Lung (tissue), 12 donors: Measurements from ENCODE around the gene FHOD3. TPM values are rescaled to one million over a fixed set of nuclear protein-coding genes. Genes with fewer than 3 reads are reported as not detected.

Experiments
- ATAC-seq: fragments of 200-7000 bp; cut with Tn5 transposase; one replicate; pipeline ENCODE4 v1.9.1; 2020; ENCODE audit warnings: moderate number of reproducible peaks; ENCODE audit not compliant: insufficient read depth, low FRiP score
- DNase-seq, 3 donors: peaks; one replicate each; pipeline ENCODE4 v3.0.0-alpha.2; 2013 to 2017
- H3K27ac ChIP-seq, 2 donors: one replicate each; pipeline ENCODE4 v1.5.1; 2013; ENCODE audit warnings: mild to moderate bottlenecking in 2 of 2, moderate library complexity in 2 of 2, control low read depth in 1 of 2, inconsistent platforms in 1 of 2, low read depth in 1 of 2, low read length in 1 of 2
- H3K27me3 ChIP-seq, 3 donors: one replicate each; pipeline ENCODE4 v1.5.1; 2013; ENCODE audit warnings: low read length in 2 of 3; ENCODE audit not compliant: control insufficient read depth in 3 of 3, insufficient read depth in 3 of 3
- H3K36me3 ChIP-seq, 4 donors: one replicate each; pipeline ENCODE4 v1.5.1; 2013; ENCODE audit warnings: low read length in 4 of 4, mild to moderate bottlenecking in 1 of 4, moderate library complexity in 1 of 4; ENCODE audit not compliant: control insufficient read depth in 4 of 4, insufficient read depth in 4 of 4
- H3K4me1 ChIP-seq, 5 donors: one replicate each; pipeline ENCODE4 v1.5.1; 2013; ENCODE audit warnings: low read length in 5 of 5, mild to moderate bottlenecking in 2 of 5, moderate library complexity in 1 of 5; ENCODE audit not compliant: control insufficient read depth in 5 of 5, insufficient read depth in 5 of 5
- H3K4me3 ChIP-seq: one replicate; pipeline ENCODE4 v1.5.1; 2013; ENCODE audit warnings: mild to moderate bottlenecking, control low read depth, moderate library complexity
- H3K9ac ChIP-seq, 2 donors: one replicate each; pipeline ENCODE4 v1.5.1; 2013; ENCODE audit warnings: low read length in 2 of 2, control low read depth in 1 of 2; ENCODE audit not compliant: insufficient read depth in 1 of 2
- H3K9me3 ChIP-seq, 4 donors: one replicate each; pipeline ENCODE4 v1.5.1; 2013; ENCODE audit warnings: low read length in 3 of 4, mild to moderate bottlenecking in 1 of 4, moderate library complexity in 1 of 4; ENCODE audit not compliant: control insufficient read depth in 4 of 4, insufficient read depth in 3 of 4
- WGBS, 2 donors: extraction: QIAGEN DNeasy Blood & Tissue Kit; methylation state at CpG; one replicate each; pipeline ENCODE4 v1.1.7; 2013; 5-methylcytosine and 5-hydroxymethylcytosine counted together
- polyA plus RNA-seq, 2 donors: library from polyadenylated mRNA; stranded (reverse); fragments of 200-250 nt; gene quantifications; one replicate each; pipeline ENCODE4 v1.2.1, GENCODE V29; 2013
- total RNA-seq, 2 donors: library from RNA; depleted of rRNA in 1 of 2; stranded (reverse); fragments of >200 nt in 1 of 2; gene quantifications; one replicate each; pipeline ENCODE4 v1.2.1, GENCODE V29; 2014 to 2021
- TF ChIP-seq, protein P1 (sequence below): IDR thresholded peaks from 2 replicates; pipeline ENCODE4 v1.5.1; 2012; ENCODE audit warnings: mild to moderate bottlenecking; ENCODE audit errors: control extremely low read depth, extremely low read depth
- donor health status: control.
- donor health status: control.
- donor health status: Bipolar disorder and iron deficiency.
- donor health status: healthy.
- donor health status: DM: yes; HTN: yes; CAD: no.

The FHOD3 gene
- total and polyA plus RNA-seq, 4 donors: 1.0 to 7.4 (median 2.9) TPM

GRCh38 chr18:36675542-36675941, 378.0 kb downstream of the FHOD3 start:
- H3K4me3 ChIP-seq: no peak overlapping the region
- H3K27ac ChIP-seq: no peak overlapping the region
- H3K9me3 ChIP-seq: peaks cover 0 to 2% (median 0%) of the 10 kb centered on the region in 4 donors
- no peak overlapping the region for H3K9ac ChIP-seq
- TF ChIP-seq, protein P1, sequence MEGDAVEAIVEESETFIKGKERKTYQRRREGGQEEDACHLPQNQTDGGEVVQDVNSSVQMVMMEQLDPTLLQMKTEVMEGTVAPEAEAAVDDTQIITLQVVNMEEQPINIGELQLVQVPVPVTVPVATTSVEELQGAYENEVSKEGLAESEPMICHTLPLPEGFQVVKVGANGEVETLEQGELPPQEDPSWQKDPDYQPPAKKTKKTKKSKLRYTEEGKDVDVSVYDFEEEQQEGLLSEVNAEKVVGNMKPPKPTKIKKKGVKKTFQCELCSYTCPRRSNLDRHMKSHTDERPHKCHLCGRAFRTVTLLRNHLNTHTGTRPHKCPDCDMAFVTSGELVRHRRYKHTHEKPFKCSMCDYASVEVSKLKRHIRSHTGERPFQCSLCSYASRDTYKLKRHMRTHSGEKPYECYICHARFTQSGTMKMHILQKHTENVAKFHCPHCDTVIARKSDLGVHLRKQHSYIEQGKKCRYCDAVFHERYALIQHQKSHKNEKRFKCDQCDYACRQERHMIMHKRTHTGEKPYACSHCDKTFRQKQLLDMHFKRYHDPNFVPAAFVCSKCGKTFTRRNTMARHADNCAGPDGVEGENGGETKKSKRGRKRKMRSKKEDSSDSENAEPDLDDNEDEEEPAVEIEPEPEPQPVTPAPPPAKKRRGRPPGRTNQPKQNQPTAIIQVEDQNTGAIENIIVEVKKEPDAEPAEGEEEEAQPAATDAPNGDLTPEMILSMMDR: no peak
- DNase-seq (no peak), ATAC-seq (no peak)
- 64 to 74% methylated on average over 2 of the region's 2 CpGs for WGBS, 2 donors
- no peaks in the 10 kb centered on the region for H3K27me3 ChIP-seq
- H3K4me1 ChIP-seq: peaks cover 0 to 4% (median 2%) of the 10 kb centered on the region in 5 donors
- H3K36me3 ChIP-seq: no peaks in the 10 kb centered on the region

DNA sequence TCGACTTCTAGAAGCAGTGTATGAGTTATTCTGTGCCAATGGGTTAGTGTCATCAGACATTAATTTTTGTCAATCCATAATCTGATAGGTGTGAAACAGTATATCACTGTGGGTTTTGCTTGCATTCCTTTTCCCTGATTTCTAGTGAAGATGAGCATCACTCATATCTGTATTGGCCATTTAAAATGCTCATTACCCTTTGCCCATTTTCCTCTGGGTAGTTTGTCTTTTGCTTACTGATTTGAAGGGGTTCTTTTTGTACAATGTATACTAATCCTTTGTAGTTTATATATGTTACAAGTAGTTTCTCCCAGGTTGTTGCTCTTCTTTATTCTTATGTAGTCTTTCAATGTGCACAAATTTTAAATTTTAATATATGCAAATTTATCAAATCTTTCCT, 379.1 kb downstream of the FHOD3 start:
- Histone ChIP-seq H3K27ac (no peak overlapping the region), H3K4me3 (no peak overlapping the region), H3K9ac (no peak overlapping the region), H3K9me3 (peaks cover 0 to 2% (median 0%) of the 10 kb centered on the region in 4 donors), H3K4me1 (peaks cover 0 to 4% (median 2%) of the 10 kb centered on the region in 5 donors), H3K36me3 (no peaks in the 10 kb centered on the region), H3K27me3 (no peaks in the 10 kb centered on the region)
- TF ChIP-seq, protein P1: no peak
- WGBS, 2 donors: 0% methylated on average over 1 of the region's 1 CpG
- no peak for DNase-seq
- no peak for ATAC-seq

DNA sequence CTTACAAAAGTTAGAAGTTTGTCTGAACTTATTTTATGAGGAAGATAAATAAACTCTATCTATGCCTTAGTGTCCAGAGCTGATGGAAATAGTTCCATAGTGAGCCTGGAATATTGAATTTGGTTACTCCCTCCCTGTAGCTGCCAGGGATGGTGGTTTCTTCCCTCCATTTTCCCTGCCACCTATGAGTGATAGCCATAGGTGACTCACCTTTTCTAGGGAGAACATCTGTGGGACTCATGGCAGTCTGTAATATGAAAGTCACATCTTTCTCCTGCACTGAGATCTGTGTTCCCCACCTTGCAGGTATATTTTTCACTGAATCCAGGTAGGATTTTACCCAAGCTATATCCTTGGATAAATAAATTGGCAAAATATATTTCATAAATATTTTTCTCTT, 382.5 kb downstream of the FHOD3 start:
- Histone ChIP-seq H3K36me3 (no peaks in the 10 kb centered on the region), H3K27ac (no peak overlapping the region), H3K9ac (no peak overlapping the region), H3K9me3 (peaks cover 0 to 6% (median 2%) of the 10 kb centered on the region in 4 donors), H3K4me3 (no peak overlapping the region), H3K27me3 (no peaks in the 10 kb centered on the region), H3K4me1 (no peaks in the 10 kb centered on the region)
- TF ChIP-seq, protein P1: no peak
- ATAC-seq: no peak
- DNase-seq: no peak

DNA sequence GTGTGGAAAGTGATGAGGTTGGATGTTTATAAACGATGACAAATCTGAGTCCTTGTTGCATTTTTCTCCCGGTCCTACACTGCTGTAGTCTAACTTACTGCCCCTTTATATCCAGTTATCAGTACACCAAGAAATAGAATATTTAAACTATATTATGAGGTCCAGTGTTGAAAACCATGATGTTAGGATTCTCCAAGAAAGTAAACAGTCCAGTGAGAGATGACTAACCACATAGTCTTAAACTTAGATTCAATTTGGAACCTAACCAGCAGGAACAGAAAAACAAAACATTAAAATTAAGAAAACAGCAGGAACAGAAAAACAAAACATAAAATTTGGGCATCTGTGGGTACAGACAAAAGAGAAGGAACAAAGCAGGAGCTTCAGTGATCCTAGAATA, 388.1 kb downstream of the FHOD3 start:
- ATAC-seq (no peak), DNase-seq (no peak)
- Histone ChIP-seq H3K4me3 (no peak overlapping the region), H3K9me3 (peaks cover 0 to 5% (median 2%) of the 10 kb centered on the region in 4 donors), H3K36me3 (no peaks in the 10 kb centered on the region), H3K4me1 (peaks cover 0 to 9% (median 0%) of the 10 kb centered on the region in 5 donors), H3K27me3 (no peaks in the 10 kb centered on the region), H3K9ac (no peak overlapping the region), H3K27ac (no peak overlapping the region)
- 91 to 93% methylated on average over 2 of the region's 2 CpGs for WGBS, 2 donors
- TF ChIP-seq, protein P1: no peak
